Measurements from ENCODE around the gene KLC4.
"Not testable (repeated sequence)": the region's sequence is repeated elsewhere in the genome, so short reads cannot be mapped to it uniquely, and the experiment has no call there.

Gene KLC4

DNA sequence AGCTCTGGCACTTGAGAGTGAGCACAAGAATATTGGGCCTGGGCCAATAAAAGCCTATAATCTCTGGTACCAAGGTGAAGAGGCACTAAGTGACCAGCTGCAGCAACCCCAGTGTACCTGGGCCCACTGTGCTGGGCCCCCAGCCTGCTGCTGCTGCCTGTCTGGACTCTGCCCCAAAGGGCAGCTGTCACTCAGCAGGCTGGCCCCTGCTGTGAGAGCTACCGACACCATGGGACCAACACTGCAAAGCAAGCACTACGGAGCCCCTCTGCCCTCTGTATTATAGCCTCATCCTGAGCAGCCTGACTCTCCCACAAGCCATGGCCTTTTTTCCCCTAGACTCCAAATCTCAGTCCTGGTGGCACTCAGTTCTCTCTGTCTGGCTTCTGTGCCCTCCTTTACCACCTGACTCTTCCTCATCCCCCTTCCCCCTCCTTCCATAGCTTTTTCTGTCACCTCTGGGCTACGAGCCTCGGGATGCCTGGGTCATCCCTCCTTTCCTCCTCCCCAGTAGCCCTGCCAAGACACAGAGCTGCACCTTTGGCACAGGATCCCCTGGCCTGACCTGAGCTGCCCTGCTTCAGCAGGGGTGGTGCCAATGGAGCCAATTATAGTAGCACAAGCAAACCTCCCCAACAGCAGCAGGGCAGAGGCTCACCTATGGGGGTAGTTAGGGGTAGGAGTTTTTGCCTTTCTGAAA lies 23.8 kb upstream of the KLC4 start:
- in situ Hi-C loops (cut with MboI; ENCODE audit: low sequenced_read_pairs), result no loop called here

DNA sequence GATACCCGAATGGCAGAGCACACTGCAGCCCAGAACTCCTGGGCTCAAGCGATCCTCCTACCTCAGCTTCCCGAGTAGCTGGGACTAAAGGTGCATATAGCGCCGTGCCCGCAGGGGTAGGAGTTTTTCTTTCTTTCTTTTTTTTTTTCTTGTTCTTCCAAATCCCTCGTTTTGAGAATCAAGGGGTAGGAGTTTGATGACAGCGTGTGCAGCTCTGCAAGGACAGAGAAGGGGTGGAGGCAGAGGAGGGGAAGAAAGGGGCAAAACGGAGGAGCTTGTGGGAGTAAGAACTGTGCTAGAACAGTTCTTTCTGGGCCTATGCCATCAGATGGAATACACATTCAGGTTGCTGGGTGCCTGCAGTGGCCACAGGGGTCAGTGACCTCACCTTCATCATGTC lies 22.7 kb upstream of the KLC4 start:
- in situ Hi-C loops (cut with MboI; ENCODE audit: low sequenced_read_pairs), result no loop called here

DNA sequence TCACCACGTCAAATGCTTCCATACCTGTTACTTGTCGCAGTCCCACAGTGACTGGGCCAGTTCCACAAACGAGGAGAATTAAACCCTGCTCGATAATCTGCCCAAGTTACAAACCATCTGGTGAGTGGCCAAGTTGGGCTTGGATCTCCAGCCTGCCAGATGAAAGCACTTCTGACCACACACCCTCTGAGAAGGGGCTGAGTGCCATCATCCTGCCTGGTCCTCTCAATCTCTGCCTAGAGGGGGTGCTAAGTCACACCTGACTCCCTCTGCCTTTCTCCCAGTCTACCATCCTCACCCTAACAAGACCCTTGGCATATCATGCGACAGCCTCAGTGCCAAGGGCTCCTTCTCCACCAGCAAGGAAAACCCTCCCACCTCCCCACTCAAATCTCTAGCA lies 22.2 kb upstream of the KLC4 start:
- in situ Hi-C loops (cut with MboI; ENCODE audit: low sequenced_read_pairs), result no loop called here

- in situ Hi-C loops (cut with MboI; ENCODE audit: low sequenced_read_pairs), result no loop called here
Measured at GRCh38 chr6:43037706-43038105, 21.7 kb upstream of the KLC4 start.

GRCh38 chr6:43038727-43039126 lies 20.7 kb upstream of the KLC4 start:
- in situ Hi-C loops (cut with MboI; ENCODE audit: low sequenced_read_pairs), result no loop called here

GRCh38 chr6:43040542-43041257 lies 18.7 kb upstream of the KLC4 start:
- in situ Hi-C loops (cut with MboI; ENCODE audit: low sequenced_read_pairs), result no loop called here

DNA sequence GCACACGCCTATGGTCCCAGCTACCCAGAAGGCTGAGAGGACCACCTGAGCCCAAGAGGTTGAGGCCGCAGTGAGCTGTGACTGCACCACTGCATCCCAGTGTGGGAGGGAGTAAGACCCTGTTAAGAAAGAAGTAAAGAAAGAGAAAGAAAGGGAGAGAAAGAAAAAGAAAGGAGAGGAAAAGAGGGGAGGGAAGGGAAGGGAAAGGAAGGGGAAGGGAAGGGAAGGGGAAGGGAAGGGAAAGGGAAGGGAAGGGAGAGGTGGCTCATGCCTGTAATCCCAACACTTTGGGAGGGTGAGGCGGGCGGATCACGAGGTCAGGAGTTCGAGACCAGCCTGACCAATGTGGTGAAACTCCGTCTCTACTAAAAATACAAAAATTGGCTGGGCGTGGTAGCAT lies 18.0 kb upstream of the KLC4 start:
- in situ Hi-C loops (cut with MboI; ENCODE audit: low sequenced_read_pairs), result not testable (repeated sequence)

DNA sequence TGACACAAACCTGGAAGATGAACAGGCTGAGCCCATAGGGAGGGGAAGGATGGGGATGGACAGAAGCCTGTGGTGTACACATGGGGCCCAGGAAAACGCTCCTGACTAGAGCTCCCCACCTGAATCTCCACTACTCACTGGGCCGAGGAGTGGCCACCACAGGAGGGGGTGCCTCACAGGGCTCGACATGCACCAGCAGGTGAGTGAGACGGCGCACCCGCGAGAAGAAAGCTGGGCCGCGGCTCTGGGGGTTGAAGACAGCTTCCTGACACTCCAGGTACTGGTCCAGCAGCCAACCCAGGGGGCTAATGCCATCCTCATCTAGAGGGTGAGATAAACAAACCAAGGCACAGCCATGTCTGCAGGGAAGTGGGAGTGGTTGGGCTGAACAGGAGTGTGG lies 16.1 kb upstream of the KLC4 start:
- in situ Hi-C loops (cut with MboI; ENCODE audit: low sequenced_read_pairs), result no loop called here

DNA sequence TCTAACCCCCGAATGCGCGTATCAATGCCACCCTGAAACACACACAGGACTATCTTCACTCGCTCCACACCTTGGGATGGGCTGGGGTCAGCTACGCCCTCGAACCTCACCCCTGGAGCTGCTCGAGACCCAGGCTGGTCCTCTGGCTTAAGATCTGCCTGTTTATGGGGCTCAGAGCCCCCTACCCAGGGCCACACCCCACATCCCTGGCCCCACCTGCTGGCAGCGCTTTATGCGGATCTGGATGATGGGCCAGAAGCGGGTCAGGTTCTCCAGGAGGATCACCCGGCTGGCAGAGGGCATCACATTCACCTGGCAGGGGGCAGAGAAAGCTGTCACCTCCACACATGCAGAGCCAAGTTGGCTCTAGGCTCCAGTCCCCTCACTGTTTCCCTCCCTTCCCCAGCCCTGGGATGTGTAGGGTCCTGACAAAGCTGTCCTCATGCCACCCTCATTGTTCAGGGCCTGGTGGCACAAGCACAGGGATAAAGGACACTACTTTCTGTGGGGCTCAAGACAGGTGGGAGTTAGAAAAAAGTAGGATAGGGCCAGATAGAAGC lies 14.0 kb upstream of the KLC4 start:
- in situ Hi-C loops (cut with MboI; ENCODE audit: low sequenced_read_pairs), result no loop called here

DNA sequence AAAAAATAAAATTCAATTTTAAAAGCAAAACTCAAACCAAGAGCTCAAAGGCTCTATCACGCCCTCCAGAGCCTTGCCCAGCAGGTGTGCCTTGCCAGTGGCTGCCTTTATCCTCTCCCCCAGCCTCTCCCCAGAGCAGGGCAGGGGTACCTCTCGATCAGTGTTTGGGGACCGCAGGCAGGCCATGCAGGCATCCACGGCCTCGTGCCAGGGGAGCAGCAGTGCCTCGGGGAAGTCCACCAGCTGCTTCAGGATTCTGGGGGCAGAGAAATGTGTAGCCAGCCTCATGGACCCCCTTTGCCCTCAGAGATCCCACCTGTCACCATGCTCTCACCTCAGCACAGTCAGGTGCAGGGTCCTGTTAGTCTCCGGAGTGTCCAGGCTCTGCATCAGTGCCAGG lies 11.4 kb upstream of the KLC4 start:
- in situ Hi-C loops (cut with MboI; ENCODE audit: low sequenced_read_pairs), result no loop called here

DNA sequence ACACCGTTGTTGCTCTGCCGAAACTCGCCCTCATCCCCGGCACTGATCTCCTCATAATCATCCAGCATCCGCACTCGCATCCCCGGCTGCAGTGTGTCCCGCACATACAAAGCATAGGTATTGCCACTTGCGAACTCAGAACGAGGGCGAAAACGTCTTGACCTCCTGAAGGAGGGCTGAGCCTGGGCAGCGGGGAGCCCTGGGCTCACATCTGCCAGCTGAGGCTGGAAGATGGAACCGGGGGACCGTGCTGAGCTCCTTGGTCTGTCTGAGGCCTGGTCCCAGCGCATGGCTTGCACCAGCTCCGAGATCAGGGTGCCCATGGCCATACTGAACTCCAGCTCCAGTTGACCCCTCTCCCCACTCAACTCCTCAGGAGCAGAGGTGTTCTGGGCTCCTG lies 8.4 kb upstream of the KLC4 start:
- in situ Hi-C loops (cut with MboI; ENCODE audit: low sequenced_read_pairs), result no loop called here

GRCh38 chr6:43052225-43052841 lies 7.1 kb upstream of the KLC4 start:
- in situ Hi-C loops (cut with MboI; ENCODE audit: low sequenced_read_pairs), result no loop called here

DNA sequence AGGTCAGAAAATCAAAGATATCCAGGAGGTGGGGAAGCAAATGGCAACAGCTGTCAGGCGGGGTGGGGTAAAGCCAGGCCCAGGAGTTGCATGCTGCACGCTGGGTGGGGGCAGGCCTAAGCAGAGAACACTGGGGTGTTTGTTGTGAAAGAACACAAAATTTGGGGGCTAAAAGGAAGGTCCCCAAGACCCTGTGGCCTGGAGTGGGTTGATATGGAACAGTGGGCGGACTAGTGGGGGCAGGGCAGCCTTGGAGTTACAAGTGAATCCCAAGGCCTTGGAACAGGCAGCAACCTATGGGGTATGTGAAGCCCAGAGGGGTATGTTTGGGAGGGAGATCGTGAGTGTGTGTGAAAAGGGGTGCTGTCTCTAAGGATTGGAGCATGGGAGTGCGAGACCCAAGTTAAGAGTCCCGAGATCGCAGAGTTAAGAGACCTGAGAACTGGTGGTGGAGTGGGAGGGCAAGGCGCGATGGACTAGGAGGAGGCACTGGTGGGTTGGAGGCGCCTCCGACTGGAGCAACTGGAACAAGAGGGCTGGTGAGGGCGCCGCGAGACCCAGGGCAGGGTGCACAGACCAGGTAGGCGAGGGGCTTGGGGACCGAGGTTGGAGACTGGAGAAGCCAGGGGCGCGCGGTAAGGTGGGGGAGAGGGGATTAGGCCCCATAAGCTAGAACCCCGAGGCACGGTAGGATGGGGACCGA lies 6.4 kb upstream of the KLC4 start:
- in situ Hi-C loops (cut with MboI; ENCODE audit: low sequenced_read_pairs), result no loop called here

DNA sequence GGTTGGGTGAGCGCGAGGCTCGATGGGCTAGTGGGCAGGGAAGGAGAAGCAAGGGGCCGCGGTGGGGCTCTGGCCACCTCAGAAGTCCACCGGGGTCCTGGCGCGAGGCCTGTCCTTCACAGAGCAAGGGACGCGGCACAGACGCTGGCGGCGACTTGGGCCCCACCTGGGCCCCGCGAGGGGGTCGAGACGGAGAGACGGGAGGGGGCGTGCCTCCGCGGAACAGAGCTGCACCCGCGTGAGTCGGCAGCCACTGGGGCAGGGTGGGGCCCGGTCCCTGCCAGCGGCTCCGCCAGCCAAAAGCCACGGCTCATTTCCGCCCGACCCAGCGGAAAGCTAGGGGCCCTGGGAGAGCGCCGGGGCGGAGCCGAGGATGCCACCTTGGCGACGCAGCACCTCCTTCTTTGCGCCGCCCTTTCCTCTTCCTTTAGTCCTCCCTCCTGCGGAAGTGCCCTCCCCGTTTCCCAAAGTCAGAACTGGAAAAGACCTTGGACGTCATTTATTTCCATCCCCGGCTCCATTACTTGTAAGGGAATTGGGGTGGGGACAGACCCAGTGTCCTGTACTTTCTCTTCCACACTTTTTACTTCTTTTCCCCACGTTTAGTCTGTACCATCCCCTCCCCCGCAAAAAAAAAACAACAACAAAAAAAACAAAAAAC lies 5.8 kb upstream of the KLC4 start, which contains the start of gene CUL7:
Gene CUL7 (minus strand): TSS at position 307 of the 661 bp plus-strand sequence. CDS start 1,063 bp downstream, outside the sequence.
- in situ Hi-C loops (cut with MboI; ENCODE audit: low sequenced_read_pairs), result no loop called here

GRCh38 chr6:43054206-43054943 lies 5.1 kb upstream of the KLC4 start:
- in situ Hi-C loops (cut with MboI; ENCODE audit: low sequenced_read_pairs), result no loop called here

DNA sequence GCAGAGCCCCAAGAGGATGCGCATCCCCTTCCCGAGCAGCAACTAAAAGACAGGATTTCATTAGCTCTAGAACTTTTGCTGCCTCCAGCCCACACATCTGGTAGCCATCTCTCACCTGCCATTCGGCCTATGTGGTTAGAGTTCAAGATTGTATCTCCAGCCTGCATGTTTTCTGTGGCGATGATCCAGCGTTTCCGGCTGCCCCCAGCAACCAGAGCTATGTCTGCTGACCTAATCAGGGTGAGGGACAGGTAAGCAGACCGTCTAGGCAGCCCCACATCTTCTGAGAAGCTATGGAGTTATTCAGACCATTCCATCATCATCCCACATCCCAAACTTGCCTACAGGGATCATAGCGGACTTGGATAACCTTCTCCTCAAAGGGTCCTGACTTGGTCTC lies 3.5 kb upstream of the KLC4 start:
- in situ Hi-C loops (cut with MboI; ENCODE audit: low sequenced_read_pairs), result no loop called here

GRCh38 chr6:43058531-43058930 lies 900 bp upstream of the KLC4 start:
- in situ Hi-C loops (cut with MboI; ENCODE audit: low sequenced_read_pairs), result no loop called here

DNA sequence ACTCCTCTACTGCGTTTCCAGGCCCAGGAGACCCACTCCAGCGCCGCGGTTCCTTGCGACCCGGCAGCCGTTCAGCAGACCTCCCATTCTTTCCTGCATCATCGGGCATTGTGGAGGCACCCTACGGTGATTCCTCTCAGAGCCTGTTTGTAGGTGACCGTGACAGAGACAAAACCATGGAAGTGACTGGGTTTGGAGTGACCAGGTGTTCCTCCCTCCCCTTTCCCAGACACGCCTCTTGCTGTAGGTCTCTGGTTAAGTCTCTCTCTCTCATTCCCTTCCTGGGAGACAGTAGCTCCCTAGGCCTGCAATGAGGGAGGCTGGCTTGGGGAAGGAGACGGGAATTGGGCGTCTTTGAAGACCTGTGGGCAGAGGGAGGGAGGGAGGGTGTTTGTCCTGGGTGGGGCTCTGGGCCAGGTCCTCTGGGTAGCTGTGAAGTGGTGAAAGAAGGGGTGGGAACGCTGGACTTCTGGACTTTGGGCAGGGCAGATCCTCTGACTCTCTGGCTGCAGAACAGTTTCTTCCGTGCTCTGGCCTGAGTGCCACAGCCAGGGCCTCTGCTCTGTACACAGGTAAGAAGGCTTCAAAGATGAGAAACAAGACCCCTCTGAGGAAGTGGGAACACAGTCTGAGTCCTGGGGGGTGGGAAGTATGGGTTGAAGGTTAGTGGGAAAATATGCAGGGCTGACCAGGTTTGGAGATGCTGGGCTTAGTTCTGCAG lies 763 bp downstream of the KLC4 start:
- in situ Hi-C loops (cut with MboI; ENCODE audit: low sequenced_read_pairs), result loop anchor here (10.0 kb wide), 1 partner anchor 85 kb away; no protein-coding TSS in a partner anchor
